IMR-90 (cell line): Measurements from ENCODE around the gene ADAMTS17. TPM values are rescaled to one million over a fixed set of nuclear protein-coding genes. Genes with fewer than 3 reads are reported as not detected.

Experiments
- ATAC-seq: fragments of 200-7000 bp; cut with Tn5 transposase; 2 replicates; pipeline ENCODE4 v1.9.1; 2020; ENCODE audit warnings: low read depth, mild to moderate bottlenecking, moderate library complexity
- BruUV-seq: library from RNA; stranded (reverse); fragments of 400-500 nt; replicated peaks from 2 replicates; lab custom pipeline; 2021; lab: Mats Ljungman, UMichigan
- CTCF ChIA-PET: fragments of 300-600 bp; formaldehyde crosslinking; extraction: SDS; loops from one replicate; lab custom pipeline; 2021; ENCODE audit warnings: antibody characterized with exemption; lab: Yijun Ruan, JAX
- POLR2A ChIA-PET: fragments of 300-600 bp; sonication (Branson Sonifier 250); formaldehyde crosslinking; loops from one replicate; lab custom pipeline; 2022; ENCODE audit warnings: antibody characterized with exemption; ENCODE audit not compliant: unreplicated experiment; lab: Charles Lee
- DNase-seq: peaks from one replicate; pipeline ENCODE4 v3.0.0; 2013
- H2AFZ ChIP-seq: replicated peaks from 2 replicates; pipeline ENCODE3; 2013; ENCODE audit warnings: low read length, mild to moderate bottlenecking; ENCODE audit not compliant: poor library complexity
- H2AK5ac ChIP-seq: 2 replicates; pipeline ENCODE4 v1.6.1; 2013; ENCODE audit warnings: low read depth, low read length, inconsistent platforms
- H2AK9ac ChIP-seq: replicated peaks from 2 replicates; pipeline ENCODE3; 2013; ENCODE audit warnings: mild to moderate bottlenecking, low read depth, low read length, moderate library complexity; ENCODE audit not compliant: poor library complexity
- H2BK120ac ChIP-seq: 2 replicates; pipeline ENCODE4 v1.6.1; 2013; ENCODE audit warnings: low read depth, low read length, inconsistent platforms
- H2BK15ac ChIP-seq: 3 replicates; pipeline ENCODE4 v1.6.1; 2013; ENCODE audit warnings: low read depth, low read length, inconsistent platforms
- H2BK20ac ChIP-seq: 2 replicates; pipeline ENCODE4 v1.6.1; 2013; ENCODE audit warnings: low read depth, mild to moderate bottlenecking, inconsistent platforms, low read length, moderate library complexity
- H2BK5ac ChIP-seq: 2 replicates; pipeline ENCODE4 v1.6.1; 2013; ENCODE audit warnings: mild to moderate bottlenecking, low read depth, low read length, inconsistent platforms; ENCODE audit not compliant: poor library complexity, severe bottlenecking
- H3K14ac ChIP-seq: replicated peaks from 2 replicates; pipeline ENCODE4 v1.6.1; 2013; ENCODE audit warnings: low read depth, low read length, inconsistent platforms
- H3K18ac ChIP-seq: 2 replicates; pipeline ENCODE4 v1.6.1; 2013; ENCODE audit warnings: low read depth, low read length, control low read depth
- H3K23ac ChIP-seq: 2 replicates; pipeline ENCODE4 v1.6.1; 2013; ENCODE audit warnings: low read depth, low read length, inconsistent platforms
- H3K27ac ChIP-seq: 2 replicates; pipeline ENCODE4 v1.5.1; 2013; ENCODE audit warnings: mild to moderate bottlenecking, control low read depth, low read length; ENCODE audit not compliant: insufficient read depth
- H3K27me3 ChIP-seq: 2 replicates; pipeline ENCODE4 v1.6.1; 2013; ENCODE audit warnings: low read length; ENCODE audit not compliant: control insufficient read depth, insufficient read depth
- H3K36me3 ChIP-seq: 2 replicates; pipeline ENCODE4 v1.6.1; 2013; ENCODE audit warnings: low read length, mixed read lengths; ENCODE audit not compliant: control insufficient read depth, insufficient read depth
- H3K4ac ChIP-seq: 2 replicates; pipeline ENCODE4 v1.6.1; 2013; ENCODE audit warnings: low read depth, low read length, inconsistent platforms
- H3K4me1 ChIP-seq: 2 replicates; pipeline ENCODE4 v1.6.1; 2013; ENCODE audit warnings: low read length, mixed read lengths; ENCODE audit not compliant: control insufficient read depth, insufficient read depth
- H3K4me2 ChIP-seq: 2 replicates; pipeline ENCODE4 v1.6.1; 2013; ENCODE audit warnings: low read depth, mild to moderate bottlenecking, control low read depth, low read length, moderate library complexity
- H3K4me3 ChIP-seq: 2 replicates; pipeline ENCODE4 v1.5.1; 2013; ENCODE audit warnings: low read depth, mild to moderate bottlenecking, control low read depth, low read length, moderate library complexity; ENCODE audit not compliant: insufficient read depth
- H3K56ac ChIP-seq: 2 replicates; pipeline ENCODE4 v1.6.1; 2013; ENCODE audit warnings: low read length, inconsistent platforms; ENCODE audit not compliant: insufficient read depth; ENCODE audit errors: extremely low read depth
- H3K79me1 ChIP-seq, 2 experiments: 2 replicates each; pipeline ENCODE4 v1.6.1; 2013; ENCODE audit warnings: low read length in 2 of 2, inconsistent platforms in 1 of 2, low read depth in 1 of 2
- H3K9ac ChIP-seq: 2 replicates; pipeline ENCODE4 v1.6.1; 2013; ENCODE audit warnings: low read depth, low read length, control low read depth
- H3K9me1 ChIP-seq: 2 replicates; pipeline ENCODE4 v1.6.1; 2013; ENCODE audit warnings: low read length, inconsistent platforms; ENCODE audit not compliant: insufficient read depth
- H3K9me3 ChIP-seq: 2 replicates; pipeline ENCODE4 v1.6.1; 2013; ENCODE audit warnings: low read length; ENCODE audit not compliant: control insufficient read depth, insufficient read depth
- H4K20me1 ChIP-seq: 2 replicates; pipeline ENCODE4 v1.6.1; 2013; ENCODE audit warnings: low read length, inconsistent platforms; ENCODE audit not compliant: insufficient read depth
- H4K5ac ChIP-seq: 2 replicates; pipeline ENCODE4 v1.6.1; 2013; ENCODE audit warnings: mild to moderate bottlenecking, low read depth, low read length, control low read depth
- H4K8ac ChIP-seq, 2 experiments: 2 replicates each; pipeline ENCODE4 v1.6.1; 2013; ENCODE audit warnings: low read depth in 2 of 2, low read length in 2 of 2, control low read depth in 1 of 2, inconsistent platforms in 1 of 2
- H4K91ac ChIP-seq: 2 replicates; pipeline ENCODE4 v1.6.1; 2013; ENCODE audit warnings: low read depth, low read length, inconsistent platforms; ENCODE audit not compliant: insufficient read depth
- BHLHE40 ChIP-seq: fragments of 150-350 bp; IDR thresholded peaks from 2 replicates; pipeline ENCODE4 v1.6.1; 2016; ENCODE audit warnings: mild to moderate bottlenecking, low read depth, low read length
- CEBPB ChIP-seq: IDR thresholded peaks from 2 replicates; pipeline ENCODE4 v1.6.1; 2012; ENCODE audit warnings: low read depth, low read length, improper control_type of control experiment
- CHD1 ChIP-seq: IDR thresholded peaks from 2 replicates; pipeline ENCODE4 v1.6.1; 2012; ENCODE audit warnings: low read depth, low read length, improper control_type of control experiment
- CTCF ChIP-seq: conservative IDR thresholded peaks from 2 replicates; pipeline ENCODE4 v1.5.1; 2012; ENCODE audit warnings: mild to moderate bottlenecking, low read depth, low read length, improper control_type of control experiment
- ELK1 ChIP-seq: fragments of 150-350 bp; IDR thresholded peaks from 2 replicates; pipeline ENCODE4 v1.6.1; 2016; ENCODE audit warnings: low read depth, mild to moderate bottlenecking, low read length, moderate library complexity, borderline replicate concordance
- FOS ChIP-seq: fragments of 150-350 bp; IDR thresholded peaks from 2 replicates; pipeline ENCODE4 v1.6.1; 2016; ENCODE audit warnings: low read depth, low read length
- MAFK ChIP-seq: IDR thresholded peaks from 2 replicates; pipeline ENCODE4 v1.6.1; 2012; ENCODE audit warnings: low read depth, low read length, improper control_type of control experiment
- MAZ ChIP-seq: IDR thresholded peaks from 2 replicates; pipeline ENCODE4 v1.6.1; 2012; ENCODE audit warnings: low read depth, mild to moderate bottlenecking, low read length, improper control_type of control experiment, moderate library complexity, borderline replicate concordance
- MXI1 ChIP-seq: IDR thresholded peaks from 2 replicates; pipeline ENCODE4 v1.6.1; 2012; ENCODE audit warnings: low read depth, mild to moderate bottlenecking, low read length, moderate library complexity, borderline replicate concordance
- NFE2L2 ChIP-seq: fragments of 150-350 bp; IDR thresholded peaks from 2 replicates; pipeline ENCODE4 v1.6.1; 2016; ENCODE audit warnings: low read depth, mild to moderate bottlenecking, low read length
- POLR2A ChIP-seq: IDR thresholded peaks from 2 replicates; pipeline ENCODE4 v1.6.1; 2012; ENCODE audit warnings: mild to moderate bottlenecking, low read depth, low read length
- RAD21 ChIP-seq: IDR thresholded peaks from 2 replicates; pipeline ENCODE4 v1.6.1; 2012; ENCODE audit warnings: low read length, improper control_type of control experiment
- RCOR1 ChIP-seq: IDR thresholded peaks from 2 replicates; pipeline ENCODE4 v1.6.1; 2012; ENCODE audit warnings: mild to moderate bottlenecking, low read length, improper control_type of control experiment; ENCODE audit not compliant: insufficient replicate concordance
- RFX5 ChIP-seq: IDR thresholded peaks from 2 replicates; pipeline ENCODE4 v1.8.0; 2012; ENCODE audit warnings: low read depth, mild to moderate bottlenecking, low read length, moderate library complexity
- SMC3 ChIP-seq: fragments of 150-350 bp; IDR thresholded peaks from 2 replicates; pipeline ENCODE4 v1.6.1; 2016; ENCODE audit warnings: low read depth, mild to moderate bottlenecking, antibody characterized with exemption, low read length, moderate library complexity
- USF2 ChIP-seq: fragments of 150-350 bp; IDR thresholded peaks from 2 replicates; pipeline ENCODE4 v1.6.1; 2017; ENCODE audit warnings: mild to moderate bottlenecking, antibody characterized with exemption, low read length, low read depth
- WGBS, 2 experiments: methylation state at CpG; one replicate each; pipeline versions ENCODE4 v1.1.5 to v1.1.7; 2013; ENCODE audit warnings: missing lambda C conversion rate in 2 of 2; ENCODE audit not compliant: insufficient read length in 1 of 2; ENCODE audit errors: extremely low coverage in 2 of 2; 5-methylcytosine and 5-hydroxymethylcytosine counted together
- dilution Hi-C: fragments of 300-500 bp; cut with HindIII; formaldehyde crosslinking; loops from one replicate; pipeline ENCODE4 v1.14.3; 2018; ENCODE audit warnings: low sequenced_read_pairs; ENCODE audit not compliant: unreplicated experiment
- in situ Hi-C: fragments of 300-500 bp; cut with MboI; formaldehyde crosslinking; loops from 3 replicates; pipeline ENCODE4 v1.14.3; 2019; ENCODE audit warnings: low sequenced_read_pairs, inconsistent platforms, mixed read lengths
- intact Hi-C: fragments of 100-400 bp; cut with micrococcal nuclease; formaldehyde crosslinking; loops from 2 replicates; pipeline ENCODE4 v1.10.0; 2022
- polyA plus RNA-seq, 3 experiments: library from polyadenylated mRNA; depleted of rRNA; stranded (reverse); fragments of >200 nt; gene quantifications; 2 replicates each; pipeline ENCODE4 v1.2.3, GENCODE V29; 2012; ENCODE audit warnings: low replicate concordance in 1 of 3
- total RNA-seq: library from RNA; depleted of rRNA; stranded (reverse); fragments of >200 nt; gene quantifications from 2 replicates; pipeline ENCODE4 v1.2.3, GENCODE V29; 2012

The ADAMTS17 gene
- total and polyA plus RNA-seq, 2 of the 4 experiments (the other 2 are of a cell fraction) = 0.03 TPM; not detected in 1

- Histone ChIP-seq H3K14ac (no peak overlapping the region), H3K23ac (no peak overlapping the region), H2AK5ac (no peak overlapping the region), H2BK120ac (no peak overlapping the region), H3K27ac (no peak overlapping the region), H4K20me1 (no peaks in the 10 kb centered on the region), H2BK15ac (no peak overlapping the region), H2BK20ac (no peak overlapping the region), H2AK9ac (no peak overlapping the region), H3K9me3 (peaks cover 29% of the 10 kb centered on the region), H3K9me1 (no peaks in the 10 kb centered on the region), H3K4me2 (no peak overlapping the region), H2AFZ (no peak overlapping the region), H3K9ac (no peak overlapping the region), H4K5ac (no peak overlapping the region), H4K8ac (no peak overlapping the region), H3K36me3 (no peaks in the 10 kb centered on the region), H3K4me1 (no peaks in the 10 kb centered on the region), H4K91ac (no peak overlapping the region), H3K4me3 (no peak overlapping the region), H3K27me3 (no peaks in the 10 kb centered on the region), H2BK5ac (no peak overlapping the region), H3K4ac (no peak overlapping the region), H3K18ac (no peak overlapping the region), H3K56ac (no peak overlapping the region), H3K79me1 (no peaks in the 10 kb centered on the region)
- ATAC-seq (no peak), DNase-seq (no peak)
- POLR2A ChIA-PET = no interaction called here
- BruUV-seq = no TSS peak
- intact Hi-C loops = no loop called here
- CTCF ChIA-PET = no interaction called here
- in situ Hi-C loops = no loop called here
- WGBS, 2 experiments = no CpG with 5 or more reads among the region's 17 CpGs
- no peak for TF ChIP-seq MAZ
- TF ChIP-seq CHD1 = no peak
- TF ChIP-seq CTCF = no peak
- TF ChIP-seq POLR2A = no peak
- no peak for TF ChIP-seq USF2
- no peak for TF ChIP-seq CEBPB
- TF ChIP-seq RCOR1 = no peak
- no peak for TF ChIP-seq RAD21
- TF ChIP-seq MAFK = no peak
- TF ChIP-seq NFE2L2 = no peak
- TF ChIP-seq MXI1 = no peak
- no peak for TF ChIP-seq FOS
- no peak for TF ChIP-seq RFX5
- TF ChIP-seq SMC3 = no peak
- no peak for TF ChIP-seq ELK1
- TF ChIP-seq BHLHE40 = no peak
- dilution Hi-C loops = no loop called here
Observed at GRCh38 chr15:100277087-100277855, 64.5 kb downstream of the ADAMTS17 start.
